GM12878 (cell line): ENCODE data around the gene RAB22A. TPM values are rescaled to one million over a fixed set of nuclear protein-coding genes. Genes with fewer than 3 reads are reported as not detected.

ENCODE experiments used
- ATAC-seq: fragments of 200-7000 bp; cut with Tn5 transposase; 3 replicates; pipeline ENCODE4 v1.9.1; 2020; ENCODE audit warnings: mild to moderate bottlenecking, moderate library complexity
- BruUV-seq: library from RNA; stranded (reverse); fragments of 400-500 nt; replicated peaks from 2 replicates; lab custom pipeline; 2021; lab: Mats Ljungman, UMichigan
- CTCF ChIA-PET: fragments of 300-600 bp; sonication (Branson Sonifier 250); formaldehyde crosslinking; extraction: SDS; loops from one replicate; lab custom pipeline; 2021; ENCODE audit warnings: inconsistent platforms; lab: Yijun Ruan, JAX
- POLR2A ChIA-PET: fragments of 350-600 bp; formaldehyde crosslinking; extraction: SDS; loops from one replicate; lab custom pipeline; 2021; ENCODE audit warnings: inconsistent platforms; lab: Charles Lee
- RAD21 ChIA-PET: fragments of 300-600 bp; sonication (Branson Sonifier 250); formaldehyde crosslinking; loops from one replicate; lab custom pipeline; 2023; ENCODE audit warnings: antibody characterized with exemption; ENCODE audit not compliant: unreplicated experiment; lab: Charles Lee
- SMC1A ChIA-PET: fragments of 300-600 bp; sonication (Branson Sonifier 250); formaldehyde crosslinking; loops from one replicate; lab custom pipeline; 2023; ENCODE audit not compliant: unreplicated experiment, uncharacterized antibody; lab: Charles Lee
- DNase-seq: peaks from one replicate; pipeline ENCODE4 v3.0.0-alpha.2; 2011; ENCODE audit warnings: low read depth, low spot score
- FAIRE-seq: peaks from 3 replicates; lab custom pipeline; 2011; peaks lifted over from hg19 to GRCh38; lab: Jason Lieb, UNC
- H2AFZ ChIP-seq: 2 replicates; pipeline ENCODE4 v1.6.0; 2011; ENCODE audit warnings: low read depth, low read length, control low read depth; ENCODE audit not compliant: control insufficient read depth
- H3K27ac ChIP-seq: 2 replicates; pipeline ENCODE4 v1.5.1; 2011; ENCODE audit warnings: control low read depth; ENCODE audit not compliant: control insufficient read depth, insufficient read depth
- H3K27me3 ChIP-seq, 2 experiments: replicated peaks in 1 of 2; 2 replicates each; pipeline versions ENCODE4 v1.6.0 to v1.6.1; 2011; ENCODE audit warnings: low read length in 1 of 2; ENCODE audit not compliant: control insufficient read depth in 2 of 2, insufficient read depth in 2 of 2
- H3K36me3 ChIP-seq, 2 experiments: 2 replicates each; pipeline ENCODE4 v1.5.1; 2011; ENCODE audit warnings: low read length in 1 of 2; ENCODE audit not compliant: control insufficient read depth in 2 of 2, insufficient read depth in 2 of 2
- H3K4me1 ChIP-seq: 2 replicates; pipeline ENCODE4 v1.6.1; 2011; ENCODE audit warnings: mild to moderate bottlenecking, low read length, moderate library complexity, mixed read lengths; ENCODE audit not compliant: control insufficient read depth, insufficient read depth
- H3K4me2 ChIP-seq: 2 replicates; pipeline ENCODE4 v1.6.0; 2011; ENCODE audit warnings: control low read depth; ENCODE audit not compliant: control insufficient read depth, insufficient read depth
- H3K4me3 ChIP-seq: fragments of 200-600 bp; sonication (generic); 2 replicates; pipeline ENCODE4 v1.5.1; 2016
- H3K79me2 ChIP-seq: 2 replicates; pipeline ENCODE4 v1.6.0; 2011; ENCODE audit warnings: low read length; ENCODE audit not compliant: control insufficient read depth, insufficient read depth
- H3K9ac ChIP-seq: 2 replicates; pipeline ENCODE4 v1.8.0; 2011; ENCODE audit warnings: low read length, control low read depth, mixed read lengths; ENCODE audit not compliant: control insufficient read depth, insufficient read depth
- H3K9me3 ChIP-seq: replicated peaks from 3 replicates; pipeline ENCODE4 v1.5.1; 2011; ENCODE audit warnings: mild to moderate bottlenecking, low read length; ENCODE audit not compliant: control insufficient read depth, insufficient read depth
- H4K20me1 ChIP-seq: 2 replicates; pipeline ENCODE4 v1.6.0; 2011; ENCODE audit not compliant: control insufficient read depth, insufficient read depth
- ASH2L ChIP-seq: fragments of 300-600, 200-600 bp; sonication (generic); IDR thresholded peaks from 2 replicates; pipeline ENCODE4 v1.6.1; 2017; ENCODE audit warnings: low read depth, mild to moderate bottlenecking, borderline replicate concordance
- CEBPB ChIP-seq, 2 experiments: fragments of 150-350 bp in 1 of 2; IDR thresholded peaks; 2 replicates each; pipeline ENCODE4 v1.6.1; 2012 to 2014; ENCODE audit warnings: low read depth in 2 of 2, low read length in 2 of 2, borderline replicate concordance in 1 of 2, inconsistent platforms in 1 of 2
- E2F8 ChIP-seq: fragments of 450-650 bp; IDR thresholded peaks from 2 replicates; pipeline ENCODE4 v1.6.1; 2018; ENCODE audit warnings: mild to moderate bottlenecking, low read depth, moderate library complexity; ENCODE audit not compliant: partially characterized antibody
- NFYA ChIP-seq: IDR thresholded peaks from 2 replicates; pipeline ENCODE4 v1.6.1; 2011; ENCODE audit warnings: low read depth, mild to moderate bottlenecking, low read length, improper control_type of control experiment, borderline replicate concordance
- SMAD1 ChIP-seq: fragments of 450-650 bp; IDR thresholded peaks from 2 replicates; pipeline ENCODE4 v1.6.1; 2018; ENCODE audit warnings: mild to moderate bottlenecking, low read depth; ENCODE audit not compliant: partially characterized antibody
- ZNF207 ChIP-seq: fragments of 450-650 bp; IDR thresholded peaks from 2 replicates; pipeline ENCODE4 v1.6.1; 2014; ENCODE audit warnings: antibody characterized with exemption, mild to moderate bottlenecking, borderline replicate concordance
- WGBS: methylation state at CpG from one replicate; pipeline ENCODE4 v1.1.6; 2016; ENCODE audit warnings: low lambda C conversion rate; ENCODE audit not compliant: insufficient replicate concordance, insufficient coverage; ENCODE audit errors: missing lambda C conversion rate; 5-methylcytosine and 5-hydroxymethylcytosine counted together
- in situ Hi-C: fragments of 300-500 bp; cut with MboI; formaldehyde crosslinking; loops from 9 replicates; pipeline ENCODE4 v1.14.3; 2018; ENCODE audit warnings: mixed read lengths
- intact Hi-C: fragments of 100-400 bp; cut with micrococcal nuclease; formaldehyde crosslinking; loops from one replicate; pipeline ENCODE4 v1.14.2; 2022; ENCODE audit not compliant: unreplicated experiment
- polyA plus RNA-seq, 11 experiments: library from polyadenylated mRNA; depleted of rRNA in 4 of 11; unstranded in 6 of 11; stranded (reverse) in 5 of 11; fragments of >200 nt; fragmentation: Nextera tagmentation in 4 of 11; fragmentation: Illumina TruSeq in 1 of 11; extraction: Ambion mirVana in 4 of 11; extraction: Trizol in 1 of 11; gene quantifications; 1 replicate in 1 of 11; 2 replicates in 10 of 11; pipeline versions ENCODE4 v1.2.1 to v1.2.3, GENCODE V29; 2011 to 2016; ENCODE audit warnings: inconsistent platforms in 2 of 11, missing spikeins in 2 of 11, low read depth in 1 of 11
- total RNA-seq, 4 experiments: library from RNA; depleted of rRNA in 3 of 4; stranded (reverse); fragments of >200 nt in 3 of 4; fragmentation: Illumina TruSeq in 1 of 4; extraction: Trizol in 1 of 4; gene quantifications; 2 replicates each; pipeline versions ENCODE4 v1.2.1 to v1.2.3, GENCODE V29; 2013 to 2021
- TF ChIP-seq, protein P1 (sequence below): fragments of 450-650 bp; formaldehyde crosslinking; IDR thresholded peaks from 2 replicates; pipeline ENCODE4 v1.4.0; 2020; ENCODE audit warnings: mild to moderate bottlenecking, moderate library complexity
- TF ChIP-seq, protein P2 (sequence below): IDR thresholded peaks from 2 replicates; pipeline ENCODE4 v1.6.1; 2012; ENCODE audit warnings: low read depth, low read length, improper control_type of control experiment
- TF ChIP-seq, protein P3 (sequence below): IDR thresholded peaks from 2 replicates; pipeline ENCODE4 v1.6.1; 2011; ENCODE audit warnings: borderline replicate concordance, low read depth, mild to moderate bottlenecking, moderate library complexity, mixed read lengths, low read length; ENCODE audit not compliant: insufficient read depth; ENCODE audit errors: extremely low read length

Gene RAB22A
- total and polyA plus RNA-seq, 10 of the 15 experiments (the other 5 are each of a cell fraction or from before 2014, with no cell fraction given), result 2.7 to 12.0 (median 10.0) TPM

- no peak overlapping the region for H3K4me3 ChIP-seq
- no peaks in the 10 kb centered on the region; the same call in 1 of the 2 replicates for H3K79me2 ChIP-seq
- H3K4me2 ChIP-seq, result no peak overlapping the region
- no peak overlapping the region for H2AFZ ChIP-seq
- no peaks in the 10 kb centered on the region for H3K9me3 ChIP-seq
- POLR2A ChIA-PET, result interaction anchor here (0.6 to 1.0 kb wide), 2 partner anchors 9 to 1600 kb away, joined by 3 read pairs; no protein-coding TSS in a partner anchor
- 0 out of 2 replicates have a peak, but pooled peaks cover 2% of the 10 kb centered on the region for H4K20me1 ChIP-seq
- no peak for FAIRE-seq
- H3K36me3 ChIP-seq, result peaks cover 5 to 7% of the 10 kb centered on the region in 2 experiments; a peak in 2 of 4 replicates
- no peak for ATAC-seq
- 97% methylated on average over 2 of the region's 2 CpGs for WGBS
- H3K9ac ChIP-seq, result no peak overlapping the region
- no peak for DNase-seq
- intact Hi-C loops, result no loop called here
- CTCF ChIA-PET, result no interaction called here
- no TSS peak for BruUV-seq
- in situ Hi-C loops, result no loop called here
- H3K27me3 ChIP-seq, result no peaks in the 10 kb centered on the region
- H3K27ac ChIP-seq, result no peak overlapping the region
- SMC1A ChIA-PET, result no interaction called here
- no peaks in the 10 kb centered on the region for H3K4me1 ChIP-seq
- RAD21 ChIA-PET, result no interaction called here
- TF ChIP-seq ZNF207 (no peak), ASH2L (no peak), CEBPB (IDR thresholded peaks at IDR 0.05; ENCODE audit: borderline replicate concordance in 1 of 2, low read depth in 2 of 2, low read length in 2 of 2) (no peak), NFYA (no peak), SMAD1 (no peak), E2F8 (no peak)
- TF ChIP-seq, protein P1, sequence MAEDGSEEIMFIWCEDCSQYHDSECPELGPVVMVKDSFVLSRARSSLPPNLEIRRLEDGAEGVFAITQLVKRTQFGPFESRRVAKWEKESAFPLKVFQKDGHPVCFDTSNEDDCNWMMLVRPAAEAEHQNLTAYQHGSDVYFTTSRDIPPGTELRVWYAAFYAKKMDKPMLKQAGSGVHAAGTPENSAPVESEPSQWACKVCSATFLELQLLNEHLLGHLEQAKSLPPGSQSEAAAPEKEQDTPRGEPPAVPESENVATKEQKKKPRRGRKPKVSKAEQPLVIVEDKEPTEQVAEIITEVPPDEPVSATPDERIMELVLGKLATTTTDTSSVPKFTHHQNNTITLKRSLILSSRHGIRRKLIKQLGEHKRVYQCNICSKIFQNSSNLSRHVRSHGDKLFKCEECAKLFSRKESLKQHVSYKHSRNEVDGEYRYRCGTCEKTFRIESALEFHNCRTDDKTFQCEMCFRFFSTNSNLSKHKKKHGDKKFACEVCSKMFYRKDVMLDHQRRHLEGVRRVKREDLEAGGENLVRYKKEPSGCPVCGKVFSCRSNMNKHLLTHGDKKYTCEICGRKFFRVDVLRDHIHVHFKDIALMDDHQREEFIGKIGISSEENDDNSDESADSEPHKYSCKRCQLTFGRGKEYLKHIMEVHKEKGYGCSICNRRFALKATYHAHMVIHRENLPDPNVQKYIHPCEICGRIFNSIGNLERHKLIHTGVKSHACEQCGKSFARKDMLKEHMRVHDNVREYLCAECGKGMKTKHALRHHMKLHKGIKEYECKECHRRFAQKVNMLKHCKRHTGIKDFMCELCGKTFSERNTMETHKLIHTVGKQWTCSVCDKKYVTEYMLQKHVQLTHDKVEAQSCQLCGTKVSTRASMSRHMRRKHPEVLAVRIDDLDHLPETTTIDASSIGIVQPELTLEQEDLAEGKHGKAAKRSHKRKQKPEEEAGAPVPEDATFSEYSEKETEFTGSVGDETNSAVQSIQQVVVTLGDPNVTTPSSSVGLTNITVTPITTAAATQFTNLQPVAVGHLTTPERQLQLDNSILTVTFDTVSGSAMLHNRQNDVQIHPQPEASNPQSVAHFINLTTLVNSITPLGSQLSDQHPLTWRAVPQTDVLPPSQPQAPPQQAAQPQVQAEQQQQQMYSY (CRISPR knock-in tag), result no peak
- TF ChIP-seq, protein P2, sequence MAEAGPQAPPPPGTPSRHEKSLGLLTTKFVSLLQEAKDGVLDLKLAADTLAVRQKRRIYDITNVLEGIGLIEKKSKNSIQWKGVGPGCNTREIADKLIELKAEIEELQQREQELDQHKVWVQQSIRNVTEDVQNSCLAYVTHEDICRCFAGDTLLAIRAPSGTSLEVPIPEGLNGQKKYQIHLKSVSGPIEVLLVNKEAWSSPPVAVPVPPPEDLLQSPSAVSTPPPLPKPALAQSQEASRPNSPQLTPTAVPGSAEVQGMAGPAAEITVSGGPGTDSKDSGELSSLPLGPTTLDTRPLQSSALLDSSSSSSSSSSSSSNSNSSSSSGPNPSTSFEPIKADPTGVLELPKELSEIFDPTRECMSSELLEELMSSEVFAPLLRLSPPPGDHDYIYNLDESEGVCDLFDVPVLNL, result no peak
- TF ChIP-seq, protein P3, sequence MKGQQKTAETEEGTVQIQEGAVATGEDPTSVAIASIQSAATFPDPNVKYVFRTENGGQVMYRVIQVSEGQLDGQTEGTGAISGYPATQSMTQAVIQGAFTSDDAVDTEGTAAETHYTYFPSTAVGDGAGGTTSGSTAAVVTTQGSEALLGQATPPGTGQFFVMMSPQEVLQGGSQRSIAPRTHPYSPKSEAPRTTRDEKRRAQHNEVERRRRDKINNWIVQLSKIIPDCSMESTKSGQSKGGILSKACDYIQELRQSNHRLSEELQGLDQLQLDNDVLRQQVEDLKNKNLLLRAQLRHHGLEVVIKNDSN, result no peak
Observed at GRCh38 chr20:58340853-58341252, 31.3 kb downstream of the RAB22A start.
